K562 (cell line): ENCODE data around the gene IL31. TPM values are rescaled to one million over a fixed set of nuclear protein-coding genes. Genes with fewer than 3 reads are reported as not detected.
A peak's percentile ranks its signal among the peaks of the same experiment; 100 is the strongest.

Experiments
- HCFC1 ChIP-seq: IDR thresholded peaks from 2 replicates; pipeline ENCODE4 v1.6.1; 2012; ENCODE audit warnings: low read depth, low read length, improper control_type of control experiment
- KLF10 ChIP-seq: fragments of 250-450 bp; sonication (Bioruptor Pico); IDR thresholded peaks from 2 replicates; pipeline ENCODE4 v1.6.1; 2021; ENCODE audit warnings: matching md5 sums
- L3MBTL2 ChIP-seq: fragments of 450-650 bp; IDR thresholded peaks from 2 replicates; pipeline ENCODE4 v1.6.1; 2016; ENCODE audit warnings: mild to moderate bottlenecking, moderate library complexity
- NCOA6 ChIP-seq: fragments of 450-650 bp; IDR thresholded peaks from 2 replicates; pipeline ENCODE4 v1.6.1; 2017; ENCODE audit warnings: mild to moderate bottlenecking
- NR2C1 ChIP-seq, 2 experiments: fragments of 450-650 bp; IDR thresholded peaks; 2 replicates each; pipeline ENCODE4 v1.6.1; 2017; ENCODE audit warnings: mild to moderate bottlenecking in 2 of 2, antibody characterized with exemption in 1 of 2, inconsistent platforms in 1 of 2, missing compliant biosample characterization in 1 of 2, missing genetic modification characterization in 1 of 2
- PML ChIP-seq: IDR thresholded peaks from 2 replicates; pipeline ENCODE4 v1.6.1; 2012; ENCODE audit warnings: low read length, inconsistent platforms
- RBM14 ChIP-seq: fragments of 200-400 bp; formaldehyde crosslinking; IDR thresholded peaks from 2 replicates; pipeline ENCODE4 v1.6.1; 2018; ENCODE audit warnings: low read depth, mild to moderate bottlenecking, low read length, moderate library complexity, borderline replicate concordance; ENCODE audit not compliant: insufficient read depth
- polyA plus RNA-seq, 8 experiments: library from polyadenylated mRNA; depleted of rRNA in 4 of 8; stranded (reverse) in 5 of 8; unstranded in 3 of 8; fragments of >200 nt; fragmentation: Nextera tagmentation in 2 of 8; fragmentation: Illumina TruSeq in 1 of 8; extraction: Ambion mirVana in 2 of 8; extraction: Trizol in 1 of 8; gene quantifications; 2 replicates each; pipeline versions ENCODE4 v1.2.1 to v1.2.3, GENCODE V29; 2011 to 2014; ENCODE audit warnings: inconsistent platforms in 1 of 8, missing spikeins in 1 of 8
- total RNA-seq, 7 experiments: library from RNA; depleted of rRNA in 6 of 7; stranded (reverse); fragments of >200 nt in 6 of 7; fragmentation: Illumina TruSeq in 2 of 7; extraction: Trizol in 2 of 7; gene quantifications; 2 replicates each; pipeline versions ENCODE4 v1.2.1 to v1.2.3, GENCODE V29; 2011 to 2021; ENCODE audit warnings: low replicate concordance in 1 of 7
- TF ChIP-seq, protein P1 (sequence below): fragments of 250-450 bp; sonication (Bioruptor Pico); IDR thresholded peaks from 2 replicates; pipeline ENCODE4 v1.5.0; 2021
- TF ChIP-seq, protein P2 (sequence below), 2 experiments: fragments of 450-650 bp; formaldehyde crosslinking in 1 of 2; IDR thresholded peaks; 2 replicates each; pipeline versions ENCODE4 v1.4.0 to v1.6.1; 2014 to 2020; ENCODE audit warnings: mild to moderate bottlenecking in 2 of 2, borderline replicate concordance in 1 of 2, low read depth in 1 of 2
- TF ChIP-seq, protein P3 (sequence below): sonication (generic); formaldehyde crosslinking; IDR thresholded peaks from 2 replicates; pipeline ENCODE4 v1.5.0; 2020; ENCODE audit warnings: missing genetic modification reagents
- TF ChIP-seq, protein P4 (sequence below), 2 experiments: fragments of 450-650 bp; IDR thresholded peaks; 2 replicates each; pipeline ENCODE4 v1.6.1; 2016
- TF ChIP-seq, protein P5 (sequence below): fragments of 450-650 bp; formaldehyde crosslinking; IDR thresholded peaks from 2 replicates; pipeline ENCODE4 v1.4.0; 2020; ENCODE audit warnings: mild to moderate bottlenecking, moderate library complexity
- TF ChIP-seq, protein P6 (sequence below), 3 experiments: fragments of 200-800 bp in 1 of 3; sonication (Bioruptor generic) in 1 of 3; sonication (generic) in 1 of 3; formaldehyde crosslinking in 1 of 3; IDR thresholded peaks; 2 replicates each; pipeline versions ENCODE4 v1.6.1 to v1.8.0; 2016 to 2022; ENCODE audit warnings: mild to moderate bottlenecking in 2 of 3, missing compliant biosample characterization in 2 of 3, missing genetic modification characterization in 2 of 3, missing genetic modification reagents in 1 of 3

The IL31 gene
- total and polyA plus RNA-seq, 9 of the 15 experiments (the other 6 are each of a cell fraction or from before 2014, with no cell fraction given), result not detected

DNA sequence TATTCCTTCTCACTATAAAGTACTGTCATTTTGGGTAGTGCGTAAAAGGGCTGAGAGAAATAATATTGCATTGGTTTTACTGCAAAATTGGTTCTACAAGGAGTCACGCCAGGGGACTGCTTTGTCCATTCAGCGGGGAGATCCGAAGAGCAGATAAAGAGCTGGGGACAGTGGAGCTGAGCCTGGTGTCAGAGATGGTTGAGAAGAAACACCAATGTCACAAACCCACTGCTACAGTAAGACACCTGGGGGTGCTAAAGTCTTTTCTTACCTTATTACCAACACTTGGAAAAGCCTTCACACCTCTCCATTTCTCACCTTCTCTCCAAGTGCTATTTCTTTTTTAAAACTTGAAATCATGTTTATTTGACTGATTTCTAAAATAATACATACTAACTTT is 14.1 kb downstream of the IL31 start (continued):
- TF ChIP-seq, protein P1, sequence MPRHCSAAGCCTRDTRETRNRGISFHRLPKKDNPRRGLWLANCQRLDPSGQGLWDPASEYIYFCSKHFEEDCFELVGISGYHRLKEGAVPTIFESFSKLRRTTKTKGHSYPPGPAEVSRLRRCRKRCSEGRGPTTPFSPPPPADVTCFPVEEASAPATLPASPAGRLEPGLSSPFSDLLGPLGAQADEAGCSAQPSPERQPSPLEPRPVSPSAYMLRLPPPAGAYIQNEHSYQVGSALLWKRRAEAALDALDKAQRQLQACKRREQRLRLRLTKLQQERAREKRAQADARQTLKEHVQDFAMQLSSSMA (CRISPR knock-in tag), result no peak
- TF ChIP-seq L3MBTL2 (peak; percentile 14; the same call in 1 of the 2 replicates), RBM14 (no peak), NCOA6 (no peak), HCFC1 (no peak), PML (no peak), KLF10 (CRISPR knock-in tag) (no peak), NR2C1 (IDR thresholded peaks at IDR 0.05) (no peak), NR2C1 (tag; IDR thresholded peaks at IDR 0.05) (no peak)
- TF ChIP-seq, protein P2, sequence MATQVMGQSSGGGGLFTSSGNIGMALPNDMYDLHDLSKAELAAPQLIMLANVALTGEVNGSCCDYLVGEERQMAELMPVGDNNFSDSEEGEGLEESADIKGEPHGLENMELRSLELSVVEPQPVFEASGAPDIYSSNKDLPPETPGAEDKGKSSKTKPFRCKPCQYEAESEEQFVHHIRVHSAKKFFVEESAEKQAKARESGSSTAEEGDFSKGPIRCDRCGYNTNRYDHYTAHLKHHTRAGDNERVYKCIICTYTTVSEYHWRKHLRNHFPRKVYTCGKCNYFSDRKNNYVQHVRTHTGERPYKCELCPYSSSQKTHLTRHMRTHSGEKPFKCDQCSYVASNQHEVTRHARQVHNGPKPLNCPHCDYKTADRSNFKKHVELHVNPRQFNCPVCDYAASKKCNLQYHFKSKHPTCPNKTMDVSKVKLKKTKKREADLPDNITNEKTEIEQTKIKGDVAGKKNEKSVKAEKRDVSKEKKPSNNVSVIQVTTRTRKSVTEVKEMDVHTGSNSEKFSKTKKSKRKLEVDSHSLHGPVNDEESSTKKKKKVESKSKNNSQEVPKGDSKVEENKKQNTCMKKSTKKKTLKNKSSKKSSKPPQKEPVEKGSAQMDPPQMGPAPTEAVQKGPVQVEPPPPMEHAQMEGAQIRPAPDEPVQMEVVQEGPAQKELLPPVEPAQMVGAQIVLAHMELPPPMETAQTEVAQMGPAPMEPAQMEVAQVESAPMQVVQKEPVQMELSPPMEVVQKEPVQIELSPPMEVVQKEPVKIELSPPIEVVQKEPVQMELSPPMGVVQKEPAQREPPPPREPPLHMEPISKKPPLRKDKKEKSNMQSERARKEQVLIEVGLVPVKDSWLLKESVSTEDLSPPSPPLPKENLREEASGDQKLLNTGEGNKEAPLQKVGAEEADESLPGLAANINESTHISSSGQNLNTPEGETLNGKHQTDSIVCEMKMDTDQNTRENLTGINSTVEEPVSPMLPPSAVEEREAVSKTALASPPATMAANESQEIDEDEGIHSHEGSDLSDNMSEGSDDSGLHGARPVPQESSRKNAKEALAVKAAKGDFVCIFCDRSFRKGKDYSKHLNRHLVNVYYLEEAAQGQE (IDR thresholded peaks at IDR 0.05; ENCODE audit: borderline replicate concordance), result peak; percentile 52; the same call in 1 of the 2 replicates
- TF ChIP-seq, protein P2 (CRISPR knock-in tag; IDR thresholded peaks at IDR 0.05; ENCODE audit: low read depth), result no peak
- TF ChIP-seq, protein P3, sequence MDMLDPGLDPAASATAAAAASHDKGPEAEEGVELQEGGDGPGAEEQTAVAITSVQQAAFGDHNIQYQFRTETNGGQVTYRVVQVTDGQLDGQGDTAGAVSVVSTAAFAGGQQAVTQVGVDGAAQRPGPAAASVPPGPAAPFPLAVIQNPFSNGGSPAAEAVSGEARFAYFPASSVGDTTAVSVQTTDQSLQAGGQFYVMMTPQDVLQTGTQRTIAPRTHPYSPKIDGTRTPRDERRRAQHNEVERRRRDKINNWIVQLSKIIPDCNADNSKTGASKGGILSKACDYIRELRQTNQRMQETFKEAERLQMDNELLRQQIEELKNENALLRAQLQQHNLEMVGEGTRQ, result no peak
- TF ChIP-seq, protein P4, sequence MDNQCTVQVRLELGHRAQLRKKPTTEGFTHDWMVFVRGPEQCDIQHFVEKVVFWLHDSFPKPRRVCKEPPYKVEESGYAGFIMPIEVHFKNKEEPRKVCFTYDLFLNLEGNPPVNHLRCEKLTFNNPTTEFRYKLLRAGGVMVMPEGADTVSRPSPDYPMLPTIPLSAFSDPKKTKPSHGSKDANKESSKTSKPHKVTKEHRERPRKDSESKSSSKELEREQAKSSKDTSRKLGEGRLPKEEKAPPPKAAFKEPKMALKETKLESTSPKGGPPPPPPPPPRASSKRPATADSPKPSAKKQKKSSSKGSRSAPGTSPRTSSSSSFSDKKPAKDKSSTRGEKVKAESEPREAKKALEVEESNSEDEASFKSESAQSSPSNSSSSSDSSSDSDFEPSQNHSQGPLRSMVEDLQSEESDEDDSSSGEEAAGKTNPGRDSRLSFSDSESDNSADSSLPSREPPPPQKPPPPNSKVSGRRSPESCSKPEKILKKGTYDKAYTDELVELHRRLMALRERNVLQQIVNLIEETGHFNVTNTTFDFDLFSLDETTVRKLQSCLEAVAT (IDR thresholded peaks at IDR 0.05), result no peak
- TF ChIP-seq, protein P5, sequence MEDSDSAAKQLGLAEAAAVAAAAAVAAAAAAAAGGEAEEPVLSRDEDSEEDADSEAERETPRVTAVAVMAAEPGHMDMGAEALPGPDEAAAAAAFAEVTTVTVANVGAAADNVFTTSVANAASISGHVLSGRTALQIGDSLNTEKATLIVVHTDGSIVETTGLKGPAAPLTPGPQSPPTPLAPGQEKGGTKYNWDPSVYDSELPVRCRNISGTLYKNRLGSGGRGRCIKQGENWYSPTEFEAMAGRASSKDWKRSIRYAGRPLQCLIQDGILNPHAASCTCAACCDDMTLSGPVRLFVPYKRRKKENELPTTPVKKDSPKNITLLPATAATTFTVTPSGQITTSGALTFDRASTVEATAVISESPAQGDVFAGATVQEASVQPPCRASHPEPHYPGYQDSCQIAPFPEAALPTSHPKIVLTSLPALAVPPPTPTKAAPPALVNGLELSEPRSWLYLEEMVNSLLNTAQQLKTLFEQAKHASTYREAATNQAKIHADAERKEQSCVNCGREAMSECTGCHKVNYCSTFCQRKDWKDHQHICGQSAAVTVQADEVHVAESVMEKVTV (CRISPR knock-in tag), result 0 out of 2 replicates have a peak, but pooled peaks have one; percentile 6
- TF ChIP-seq, protein P6, sequence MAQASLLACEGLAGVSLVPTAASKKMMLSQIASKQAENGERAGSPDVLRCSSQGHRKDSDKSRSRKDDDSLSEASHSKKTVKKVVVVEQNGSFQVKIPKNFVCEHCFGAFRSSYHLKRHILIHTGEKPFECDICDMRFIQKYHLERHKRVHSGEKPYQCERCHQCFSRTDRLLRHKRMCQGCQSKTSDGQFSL (CRISPR knock-in tag; IDR thresholded peaks at IDR 0.05), result no peak
- TF ChIP-seq, protein P6 (tag; IDR thresholded peaks at IDR 0.05), result no peak
